ENCODE measurements around the gene FGF12. TPM values are rescaled to one million over a fixed set of nuclear protein-coding genes. Genes with fewer than 3 reads are reported as not detected.
A peak's percentile ranks its signal among the peaks of the same experiment; 100 is the strongest.

Gene FGF12
- total RNA-seq, 1 donor from 2014 or later = 1.6 TPM

DNA sequence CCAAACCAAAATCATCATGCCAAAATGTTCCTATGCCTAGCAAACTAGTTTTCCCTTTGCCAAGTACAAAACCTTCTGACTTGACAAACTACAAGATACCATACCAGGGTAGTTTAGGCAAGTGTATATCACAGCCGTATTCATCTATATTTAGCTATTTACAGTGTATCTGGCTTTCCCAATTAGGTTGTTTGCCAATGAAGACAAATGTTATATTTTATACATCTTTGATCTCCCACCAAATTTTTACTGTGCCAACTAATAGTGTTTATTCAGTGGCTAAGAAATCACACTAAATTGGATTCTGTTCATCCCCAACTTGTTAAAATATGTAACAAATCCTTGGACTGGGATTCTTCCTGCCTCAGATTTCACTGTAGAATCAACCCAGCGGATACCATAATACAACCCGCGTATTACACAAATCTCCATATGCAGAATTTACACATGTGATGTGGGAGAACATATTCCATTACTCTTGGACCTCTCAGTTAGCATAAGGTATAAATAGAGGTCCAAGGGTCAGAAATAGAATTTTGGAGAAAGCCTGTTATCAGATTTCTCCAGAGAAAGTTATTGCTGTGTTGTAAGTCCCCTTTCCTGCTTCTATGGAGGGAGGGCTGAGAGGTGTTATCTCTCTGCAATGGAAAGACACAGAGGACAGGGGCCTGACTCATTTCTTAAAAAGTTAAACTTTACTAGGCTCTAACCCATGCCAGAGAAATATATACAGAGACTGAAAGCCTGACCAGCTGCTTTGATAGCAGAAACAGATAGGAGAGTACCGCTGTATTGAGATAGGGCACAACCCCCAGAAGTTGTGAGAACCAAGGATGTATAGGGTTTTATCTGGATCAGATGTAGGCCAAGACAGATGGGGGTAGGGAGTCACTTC is 467.0 kb downstream of the FGF12 start:
- peak; percentile 66 for DNase-seq (ENCODE audit: low read depth)

GRCh38 chr3:192259661-192260060 is 467.7 kb downstream of the FGF12 start:
- DNase-seq (ENCODE audit: low read depth) = peak; percentile 90

DNA sequence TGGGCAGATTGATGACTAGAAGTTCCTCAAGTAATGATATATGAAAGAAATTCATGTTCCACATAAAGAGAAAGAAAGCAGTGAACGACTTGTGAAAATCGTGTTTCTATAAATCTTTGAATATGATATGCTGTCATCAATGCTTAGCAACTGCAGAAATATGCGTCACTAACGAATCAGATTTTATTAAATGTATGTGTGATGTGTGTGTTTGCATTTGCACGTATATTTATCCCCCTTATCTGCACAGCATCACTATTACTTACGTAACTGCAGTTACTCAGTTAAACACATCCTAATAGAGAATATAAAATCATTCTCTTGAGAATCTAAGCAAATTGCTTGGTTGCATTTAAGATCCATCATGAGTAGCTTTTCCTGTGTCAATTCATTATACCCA is 468.6 kb downstream of the FGF12 start:
- no peak for DNase-seq (ENCODE audit: low read depth)

DNA sequence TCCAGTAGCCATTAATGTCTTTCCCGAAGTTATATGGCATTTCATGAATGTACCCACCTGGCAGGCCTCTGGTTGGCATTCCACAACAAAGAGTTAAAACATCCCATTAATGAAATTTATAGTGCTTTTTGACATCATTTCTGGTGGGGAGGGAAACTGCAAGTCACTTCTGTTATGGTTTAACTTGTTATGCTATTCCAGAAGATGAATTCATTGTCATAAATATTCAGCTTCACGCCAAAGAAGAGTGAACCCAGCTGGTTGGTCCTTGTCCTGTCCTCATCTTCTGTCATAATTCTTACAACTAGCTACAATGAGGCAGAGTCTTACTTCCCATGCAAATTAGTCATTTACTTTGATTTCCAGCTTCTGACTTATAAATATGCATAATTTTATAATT is 471.5 kb downstream of the FGF12 start:
- no peak for DNase-seq (ENCODE audit: low read depth)

- no peak for DNase-seq (ENCODE audit: low read depth)
Observed at GRCh38 chr3:192253138-192253887, 474.0 kb downstream of the FGF12 start.

DNA sequence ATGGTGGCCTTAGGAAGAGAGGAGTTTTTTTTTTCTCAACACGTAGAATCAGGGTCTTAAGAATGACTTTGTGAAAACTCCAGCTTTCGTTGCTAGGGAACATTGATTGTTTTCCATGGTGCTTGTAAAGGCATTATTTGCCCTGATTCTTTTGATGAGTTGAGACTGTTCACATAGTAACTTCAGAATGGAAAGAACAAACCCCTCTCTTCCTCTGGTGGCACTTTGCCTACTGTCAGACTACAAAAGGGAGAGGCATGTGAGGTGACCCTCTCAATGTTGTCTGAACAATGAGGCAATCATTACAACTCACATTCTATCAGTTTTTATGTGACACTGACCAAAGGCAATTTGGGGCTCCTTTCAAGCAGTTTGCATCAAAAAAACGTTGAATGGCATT is 477.8 kb downstream of the FGF12 start:
- no peak for DNase-seq (ENCODE audit: low read depth)

GRCh38 chr3:192246847-192247559 is 480.3 kb downstream of the FGF12 start:
- DNase-seq (ENCODE audit: low read depth) = peak; percentile 38

- DNase-seq (ENCODE audit: low read depth) = no peak
Observed at GRCh38 chr3:192244591-192244990, 482.8 kb downstream of the FGF12 start.

DNA sequence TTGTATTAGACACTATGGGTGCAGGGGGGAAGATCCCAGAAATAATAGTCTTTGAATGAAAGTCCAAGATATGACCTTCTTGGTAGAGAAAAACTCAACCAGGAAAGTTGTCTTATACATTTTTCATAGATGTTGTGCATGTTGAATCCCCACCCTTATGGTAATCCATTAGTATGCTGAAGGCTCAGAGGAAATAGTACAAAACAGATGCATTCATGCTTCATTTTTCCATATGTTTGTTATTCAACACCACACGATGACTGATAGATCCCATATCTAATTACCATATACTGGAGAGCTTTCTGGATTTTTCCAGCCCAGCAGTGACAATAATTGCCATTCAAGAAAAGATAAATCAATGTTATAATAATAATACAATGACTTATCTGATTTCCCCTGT is 487.4 kb downstream of the FGF12 start:
- DNase-seq (ENCODE audit: low read depth) = no peak

- no peak for DNase-seq (ENCODE audit: low read depth)
Observed at GRCh38 chr3:192237992-192238608, 489.2 kb downstream of the FGF12 start.

DNA sequence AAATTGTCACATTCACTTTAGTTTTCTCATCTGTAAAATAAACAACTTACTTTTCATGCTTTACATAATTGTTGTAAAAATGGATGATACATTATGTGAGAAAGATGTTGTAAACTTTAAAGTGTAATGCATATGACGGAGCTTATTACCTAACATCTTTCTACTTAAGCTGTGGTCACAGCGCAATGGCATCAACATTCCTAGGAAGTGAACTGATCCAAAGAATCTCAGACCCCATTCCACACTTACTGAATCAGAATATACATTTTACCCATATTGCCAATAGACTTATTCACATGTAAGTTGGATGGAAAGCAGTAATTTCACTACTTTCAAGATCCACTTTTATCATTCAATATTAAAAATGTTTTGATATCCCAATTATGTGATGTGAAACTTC is 497.5 kb downstream of the FGF12 start:
- no peak for DNase-seq (ENCODE audit: low read depth)

GRCh38 chr3:192224634-192225155 is 502.6 kb downstream of the FGF12 start:
- peak; percentile 25 for DNase-seq (ENCODE audit: low read depth)

DNA sequence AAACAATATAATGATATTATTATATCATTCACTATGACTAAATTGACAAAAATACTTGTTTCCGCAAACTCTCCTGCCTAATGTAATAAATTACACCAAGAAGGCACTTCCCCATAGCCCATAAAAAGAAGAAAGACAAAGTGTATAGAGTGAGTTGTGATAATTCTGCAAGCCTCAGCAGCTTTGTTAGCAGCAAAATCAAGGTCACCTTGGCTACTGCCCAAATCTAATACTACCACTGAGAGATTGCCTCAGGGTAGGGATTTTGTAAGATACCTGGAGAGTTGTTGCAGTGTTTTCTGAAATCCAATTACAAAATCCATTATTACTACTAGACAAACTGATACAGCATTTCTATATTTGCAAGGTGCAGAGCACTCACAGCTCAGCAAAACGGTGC is 503.5 kb downstream of the FGF12 start:
- DNase-seq (ENCODE audit: low read depth) = no peak

DNA sequence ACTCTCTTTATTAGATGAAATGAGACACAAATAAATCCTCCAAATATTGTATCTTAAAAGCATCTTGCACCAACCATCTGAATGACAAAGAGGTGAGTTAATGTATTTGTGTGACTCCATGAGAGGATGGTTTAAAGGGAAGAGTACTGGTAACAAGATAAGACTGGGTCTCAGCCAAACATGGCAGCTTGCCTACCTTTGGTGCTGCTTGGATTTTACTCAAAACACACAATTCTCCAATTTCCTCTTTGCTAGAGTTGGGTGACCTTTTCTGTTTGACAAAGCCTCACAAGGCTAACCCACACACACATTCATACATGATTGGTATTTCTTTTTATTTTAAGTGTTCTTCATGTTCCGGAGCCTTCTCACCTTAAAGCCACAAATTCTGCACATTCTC is 506.4 kb downstream of the FGF12 start:
- DNase-seq (ENCODE audit: low read depth) = no peak

GRCh38 chr3:192219926-192220325 is 507.4 kb downstream of the FGF12 start:
- no peak for DNase-seq (ENCODE audit: low read depth)

GRCh38 chr3:192216067-192216466 is 511.3 kb downstream of the FGF12 start:
- DNase-seq (ENCODE audit: low read depth) = no peak

DNA sequence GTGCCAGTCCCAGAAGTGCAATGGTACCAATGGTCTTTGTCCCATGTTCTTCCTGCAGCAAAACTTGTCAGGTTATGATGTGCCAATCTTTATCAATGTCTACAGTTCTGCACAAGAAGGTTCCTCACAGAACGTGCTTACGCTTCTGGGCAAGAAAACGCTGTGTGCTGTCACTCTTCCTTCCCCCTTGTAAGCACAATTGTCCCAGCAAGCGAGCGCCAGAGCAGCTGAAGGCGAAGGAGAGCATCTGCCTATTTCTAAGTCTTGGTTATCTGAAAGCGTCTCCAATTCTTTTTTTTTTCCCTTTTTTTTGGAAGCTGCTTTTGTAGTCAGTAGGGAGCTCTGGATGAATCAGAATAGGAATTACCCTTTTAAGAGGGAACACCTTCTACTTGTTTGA is 514.4 kb downstream of the FGF12 start:
- no peak for DNase-seq (ENCODE audit: low read depth)

GRCh38 chr3:192212335-192212734 is 515.0 kb downstream of the FGF12 start:
- DNase-seq (ENCODE audit: low read depth) = no peak

DNA sequence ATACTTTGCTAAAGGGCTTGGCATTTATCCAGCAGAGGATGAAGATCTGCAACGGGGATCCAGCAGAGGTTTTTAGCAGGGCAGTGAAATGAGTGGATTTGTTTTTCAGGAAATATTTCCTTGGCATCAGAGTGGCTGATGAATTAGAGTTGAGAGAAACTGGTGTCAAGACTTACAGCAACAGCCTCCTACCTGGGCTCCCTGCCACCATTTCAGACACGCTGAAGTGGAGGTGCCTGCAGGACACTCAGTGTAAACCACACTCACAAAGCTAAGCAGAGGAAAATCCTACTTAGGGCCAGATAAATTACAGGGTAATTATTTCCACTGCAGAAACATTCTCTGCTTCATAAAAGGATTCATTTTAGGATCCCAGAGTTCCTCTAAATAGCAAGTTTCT is 519.7 kb downstream of the FGF12 start:
- DNase-seq (ENCODE audit: low read depth) = no peak

GRCh38 chr3:192207239-192207638 is 520.1 kb downstream of the FGF12 start:
- DNase-seq (ENCODE audit: low read depth) = peak; percentile 33

- DNase-seq (ENCODE audit: low read depth) = no peak
Observed at GRCh38 chr3:192194085-192194484, 533.3 kb downstream of the FGF12 start.

Measured in renal cortical epithelial cell (primary cell).